DND-41 (cell line): Measurements from ENCODE around the gene STXBP5.

Experiments
- ATAC-seq: fragments of 200-7000 bp; cut with Tn5 transposase; 3 replicates; pipeline ENCODE4 v1.9.1; 2021; ENCODE audit warnings: low read depth; ENCODE audit not compliant: insufficient read depth
- DNase-seq: peaks from one replicate; pipeline ENCODE4 v3.0.0-alpha.2; 2020
- H2AFZ ChIP-seq: 2 replicates; pipeline ENCODE4 v1.6.0; 2012; ENCODE audit warnings: low read depth, low read length
- H3K27ac ChIP-seq: 2 replicates; pipeline ENCODE4 v1.5.1; 2012; ENCODE audit warnings: low read length, inconsistent platforms
- H3K27me3 ChIP-seq: fragments of 200-600 bp; sonication (generic); 2 replicates; pipeline ENCODE4 v1.6.0; 2012; ENCODE audit warnings: low read length, mild to moderate bottlenecking, inconsistent platforms; ENCODE audit not compliant: insufficient read depth, poor library complexity
- H3K36me3 ChIP-seq: 2 replicates; pipeline ENCODE4 v1.5.1; 2012; ENCODE audit warnings: low read length, inconsistent platforms; ENCODE audit not compliant: insufficient read depth
- H3K4me1 ChIP-seq: 2 replicates; pipeline ENCODE4 v1.5.1; 2012; ENCODE audit warnings: mild to moderate bottlenecking, low read length; ENCODE audit not compliant: insufficient read depth
- H3K4me2 ChIP-seq: 2 replicates; pipeline ENCODE4 v1.6.0; 2012; ENCODE audit warnings: mild to moderate bottlenecking, moderate library complexity, low read length, inconsistent platforms; ENCODE audit not compliant: insufficient read depth
- H3K4me3 ChIP-seq, 2 experiments: fragments of 200-600 bp in 1 of 2; shearing (Covaris generic) in 1 of 2; 2 replicates each; pipeline ENCODE4 v1.5.1; 2012 to 2016; ENCODE audit warnings: inconsistent platforms in 2 of 2, low read length in 2 of 2, mild to moderate bottlenecking in 2 of 2, low read depth in 1 of 2, moderate library complexity in 1 of 2
- H3K79me2 ChIP-seq: 2 replicates; pipeline ENCODE4 v1.6.0; 2012; ENCODE audit warnings: low read length, inconsistent platforms; ENCODE audit not compliant: insufficient read depth
- H3K9ac ChIP-seq: 2 replicates; pipeline ENCODE4 v1.6.0; 2012; ENCODE audit warnings: low read depth, mild to moderate bottlenecking, inconsistent platforms, low read length, moderate library complexity
- H3K9me3 ChIP-seq: 2 replicates; pipeline ENCODE4 v1.5.1; 2012; ENCODE audit warnings: low read length, moderate library complexity, mild to moderate bottlenecking, inconsistent platforms; ENCODE audit not compliant: insufficient read depth, severe bottlenecking
- H4K20me1 ChIP-seq: 2 replicates; pipeline ENCODE4 v1.6.0; 2012; ENCODE audit warnings: low read length; ENCODE audit not compliant: insufficient read depth
- EZH2 ChIP-seq: IDR thresholded peaks from 3 replicates; pipeline ENCODE4 v1.6.1; 2012; ENCODE audit warnings: borderline replicate concordance, low read depth, mild to moderate bottlenecking, moderate library complexity, low read length, inconsistent platforms; ENCODE audit not compliant: severe bottlenecking
- TF ChIP-seq, protein P1 (sequence below): IDR thresholded peaks from 2 replicates; pipeline ENCODE4 v1.5.1; 2012; ENCODE audit warnings: borderline replicate concordance, low read length, moderate library complexity, mild to moderate bottlenecking; ENCODE audit not compliant: poor library complexity, severe bottlenecking; ENCODE audit errors: extremely low read depth

STXBP5 gene

DNA sequence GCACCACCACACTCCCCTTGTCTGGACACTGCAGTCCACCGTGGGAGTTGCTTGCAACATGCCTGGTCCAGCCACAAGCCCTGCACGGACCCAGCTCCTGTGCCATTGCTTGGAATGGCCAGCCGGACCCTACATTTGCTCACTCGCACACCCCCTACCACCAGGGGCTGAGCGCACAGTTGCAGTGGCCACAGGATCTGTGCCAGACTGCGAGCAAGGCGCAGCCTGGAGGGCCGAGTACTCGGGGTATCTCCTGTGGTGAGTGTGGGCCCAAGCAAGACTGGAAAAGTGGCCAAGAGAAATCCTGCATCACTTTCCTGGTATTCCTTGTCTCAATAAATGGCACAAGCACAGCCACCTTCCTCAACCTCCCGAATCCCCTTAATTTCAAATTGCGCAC lies 218.9 kb downstream of the STXBP5 start:
- H4K20me1 ChIP-seq, result no peaks in the 10 kb centered on the region
- H3K9me3 ChIP-seq, result peaks cover 8% of the 10 kb centered on the region
- no peak overlapping the region for H3K27ac ChIP-seq
- H3K4me3 ChIP-seq, result no peak overlapping the region
- no peaks in the 10 kb centered on the region for H3K79me2 ChIP-seq
- TF ChIP-seq, protein P1, sequence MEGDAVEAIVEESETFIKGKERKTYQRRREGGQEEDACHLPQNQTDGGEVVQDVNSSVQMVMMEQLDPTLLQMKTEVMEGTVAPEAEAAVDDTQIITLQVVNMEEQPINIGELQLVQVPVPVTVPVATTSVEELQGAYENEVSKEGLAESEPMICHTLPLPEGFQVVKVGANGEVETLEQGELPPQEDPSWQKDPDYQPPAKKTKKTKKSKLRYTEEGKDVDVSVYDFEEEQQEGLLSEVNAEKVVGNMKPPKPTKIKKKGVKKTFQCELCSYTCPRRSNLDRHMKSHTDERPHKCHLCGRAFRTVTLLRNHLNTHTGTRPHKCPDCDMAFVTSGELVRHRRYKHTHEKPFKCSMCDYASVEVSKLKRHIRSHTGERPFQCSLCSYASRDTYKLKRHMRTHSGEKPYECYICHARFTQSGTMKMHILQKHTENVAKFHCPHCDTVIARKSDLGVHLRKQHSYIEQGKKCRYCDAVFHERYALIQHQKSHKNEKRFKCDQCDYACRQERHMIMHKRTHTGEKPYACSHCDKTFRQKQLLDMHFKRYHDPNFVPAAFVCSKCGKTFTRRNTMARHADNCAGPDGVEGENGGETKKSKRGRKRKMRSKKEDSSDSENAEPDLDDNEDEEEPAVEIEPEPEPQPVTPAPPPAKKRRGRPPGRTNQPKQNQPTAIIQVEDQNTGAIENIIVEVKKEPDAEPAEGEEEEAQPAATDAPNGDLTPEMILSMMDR, result no peak
- TF ChIP-seq EZH2, result no peak
- H3K4me1 ChIP-seq, result no peaks in the 10 kb centered on the region
- no peak overlapping the region for H3K9ac ChIP-seq
- DNase-seq (no peak), ATAC-seq (no peak)
- H3K27me3 ChIP-seq, result no peaks in the 10 kb centered on the region
- H3K4me2 ChIP-seq, result no peak overlapping the region
- H3K36me3 ChIP-seq, result no peaks in the 10 kb centered on the region
- H2AFZ ChIP-seq, result no peak overlapping the region

DNA sequence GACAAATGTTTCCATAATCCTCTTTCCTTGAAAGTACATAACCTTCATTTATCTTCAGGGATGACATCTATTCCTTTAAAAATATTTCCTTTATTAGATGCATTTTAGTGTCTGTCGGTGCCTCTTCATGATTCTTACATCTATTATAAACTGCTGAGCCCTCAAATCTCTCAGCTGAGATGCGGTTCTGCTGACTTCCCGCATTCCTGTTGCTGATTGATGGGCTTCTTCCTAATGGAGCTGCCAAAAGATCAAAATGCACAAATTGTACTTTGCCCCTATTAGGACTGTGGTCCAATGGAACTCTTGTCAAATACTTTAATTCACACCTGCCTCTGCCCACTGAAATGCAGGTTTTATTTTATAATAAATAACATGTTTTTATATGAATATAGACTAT lies 225.6 kb downstream of the STXBP5 start:
- H3K4me1 ChIP-seq, result no peaks in the 10 kb centered on the region
- no peaks in the 10 kb centered on the region for H3K79me2 ChIP-seq
- H3K9ac ChIP-seq, result no peak overlapping the region
- no peak overlapping the region for H2AFZ ChIP-seq
- H3K36me3 ChIP-seq, result no peaks in the 10 kb centered on the region
- TF ChIP-seq EZH2, result no peak
- TF ChIP-seq, protein P1, result no peak
- ATAC-seq (no peak), DNase-seq (no peak)
- H3K9me3 ChIP-seq, result no peaks in the 10 kb centered on the region
- H4K20me1 ChIP-seq, result no peaks in the 10 kb centered on the region
- H3K27me3 ChIP-seq, result no peaks in the 10 kb centered on the region
- no peak overlapping the region for H3K4me2 ChIP-seq
- no peak overlapping the region for H3K27ac ChIP-seq
- H3K4me3 ChIP-seq, result no peak overlapping the region

DNA sequence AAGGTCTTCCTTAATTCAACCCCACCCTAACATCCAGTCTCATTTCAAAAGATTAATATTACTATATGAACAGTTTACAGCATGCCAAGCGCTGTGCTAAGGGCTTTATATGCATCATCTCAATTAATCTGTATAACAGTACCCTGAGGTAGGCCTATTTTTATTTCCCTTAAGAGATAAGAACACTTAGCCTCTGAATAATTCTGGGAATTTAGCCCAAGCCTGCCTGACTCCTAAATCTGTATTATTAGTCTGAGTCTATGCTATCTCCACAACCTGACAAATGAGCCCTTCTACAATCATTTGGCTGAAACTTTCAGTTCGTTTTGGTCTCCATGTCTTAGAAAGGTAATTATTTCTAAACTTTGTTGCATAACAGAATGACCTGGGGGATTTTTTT lies 226.6 kb downstream of the STXBP5 start:
- no peaks in the 10 kb centered on the region for H4K20me1 ChIP-seq
- H3K9ac ChIP-seq, result no peak overlapping the region
- H3K27ac ChIP-seq, result no peak overlapping the region
- DNase-seq (no peak), ATAC-seq (no peak)
- H3K36me3 ChIP-seq, result no peaks in the 10 kb centered on the region
- no peak overlapping the region for H3K4me2 ChIP-seq
- TF ChIP-seq EZH2, result no peak
- TF ChIP-seq, protein P1, result no peak
- no peaks in the 10 kb centered on the region for H3K4me1 ChIP-seq
- H3K27me3 ChIP-seq, result no peaks in the 10 kb centered on the region
- no peak overlapping the region for H2AFZ ChIP-seq
- H3K4me3 ChIP-seq, result no peak overlapping the region
- H3K9me3 ChIP-seq, result no peaks in the 10 kb centered on the region
- H3K79me2 ChIP-seq, result no peaks in the 10 kb centered on the region

- Histone ChIP-seq H3K4me2 (no peak overlapping the region), H4K20me1 (no peaks in the 10 kb centered on the region), H3K4me1 (no peaks in the 10 kb centered on the region), H3K27ac (no peak overlapping the region), H3K4me3 (no peak overlapping the region), H3K9ac (no peak overlapping the region), H3K79me2 (no peaks in the 10 kb centered on the region), H3K36me3 (no peaks in the 10 kb centered on the region), H2AFZ (no peak overlapping the region), H3K27me3 (no peaks in the 10 kb centered on the region), H3K9me3 (no peaks in the 10 kb centered on the region)
- TF ChIP-seq, protein P1, result no peak
- no peak for TF ChIP-seq EZH2
- no peak for DNase-seq
- no peak for ATAC-seq
Measured at GRCh38 chr6:147434076-147434475, 229.9 kb downstream of the STXBP5 start.
